PC-9 (cell line): Measurements from ENCODE around the gene HS3ST4. TPM values are rescaled to one million over a fixed set of nuclear protein-coding genes. Genes with fewer than 3 reads are reported as not detected.

Experiments used
- BruUV-seq: library from RNA; stranded (reverse); fragments of 400-500 nt; replicated peaks from 2 replicates; lab custom pipeline; 2021; lab: Mats Ljungman, UMichigan
- CTCF ChIA-PET: fragments of 300-600 bp; sonication (Branson Sonifier 250); formaldehyde crosslinking; loops from one replicate; lab custom pipeline; 2022; ENCODE audit warnings: antibody characterized with exemption; lab: Charles Lee
- POLR2A ChIA-PET: fragments of 300-600 bp; sonication (Branson Sonifier 250); formaldehyde crosslinking; loops from one replicate; lab custom pipeline; 2022; ENCODE audit warnings: antibody characterized with exemption; ENCODE audit not compliant: unreplicated experiment; lab: Charles Lee
- DNase-seq, 2 experiments: peaks; one replicate each; pipeline versions ENCODE4 v3.0.0 to v3.0.0-alpha.2; 2015 to 2022; ENCODE audit warnings: mixed read lengths in 1 of 2
- H2AFZ ChIP-seq: fragments of 200-600 bp; sonication (generic); 2 replicates; pipeline ENCODE4 v1.8.1; 2017; ENCODE audit warnings: antibody characterized with exemption
- H3F3A ChIP-seq: fragments of 200-600 bp; sonication (generic); 2 replicates; pipeline ENCODE4 v1.8.1; 2017; ENCODE audit warnings: antibody characterized with exemption, mild to moderate bottlenecking, low read depth; ENCODE audit not compliant: insufficient read depth
- H3K27ac ChIP-seq: fragments of 200-600 bp; sonication (generic); 2 replicates; pipeline ENCODE4 v1.6.1; 2016; ENCODE audit warnings: mixed run types
- H3K27me3 ChIP-seq: fragments of 200-600 bp; sonication (generic); 2 replicates; pipeline ENCODE4 v1.6.1; 2016; ENCODE audit warnings: low read depth, mixed run types; ENCODE audit not compliant: insufficient read depth
- H3K36me3 ChIP-seq: fragments of 200-600 bp; sonication (generic); 2 replicates; pipeline ENCODE4 v1.6.1; 2016; ENCODE audit warnings: low read depth, mixed run types
- H3K4me1 ChIP-seq: fragments of 200-600 bp; sonication (generic); replicated peaks from 2 replicates; pipeline ENCODE4 v1.6.1; 2016; ENCODE audit warnings: mixed run types; ENCODE audit not compliant: insufficient read depth
- H3K4me2 ChIP-seq: fragments of 200-600 bp; sonication (generic); 2 replicates; pipeline ENCODE4 v1.6.1; 2017; ENCODE audit warnings: mixed run types
- H3K4me3 ChIP-seq: fragments of 200-600 bp; sonication (generic); 2 replicates; pipeline ENCODE4 v1.6.1; 2016; ENCODE audit warnings: mixed run types
- H3K79me2 ChIP-seq: fragments of 200-600 bp; sonication (generic); 2 replicates; pipeline ENCODE4 v1.6.1; 2017; ENCODE audit warnings: low read depth, mixed run types
- H3K9me2 ChIP-seq: fragments of 200-600 bp; sonication (generic); 2 replicates; pipeline ENCODE4 v1.8.1; 2017; ENCODE audit warnings: mild to moderate bottlenecking; ENCODE audit not compliant: insufficient read depth
- H3K9me3 ChIP-seq: fragments of 200-600 bp; sonication (generic); 2 replicates; pipeline ENCODE4 v1.8.1; 2016; ENCODE audit warnings: low read depth; ENCODE audit not compliant: insufficient read depth
- H4K20me1 ChIP-seq: fragments of 200-600 bp; sonication (generic); 2 replicates; pipeline ENCODE4 v1.8.1; 2017; ENCODE audit not compliant: insufficient read depth
- CTCF ChIP-seq: fragments of 200-600 bp; sonication (generic); conservative IDR thresholded peaks from 2 replicates; pipeline ENCODE4 v1.6.1; 2017; ENCODE audit warnings: mixed run types, antibody characterized with exemption, mild to moderate bottlenecking, moderate library complexity
- EZH2 ChIP-seq: fragments of 200-600 bp; sonication (generic); IDR thresholded peaks from 2 replicates; pipeline ENCODE4 v1.8.0; 2017; ENCODE audit warnings: antibody characterized with exemption, low read depth
- intact Hi-C: fragments of 100-400 bp; cut with micrococcal nuclease; formaldehyde crosslinking; loops from one replicate; pipeline ENCODE4 v1.10.0; 2022; ENCODE audit not compliant: unreplicated experiment
- total RNA-seq: library from RNA; stranded (reverse); gene quantifications from 2 replicates; pipeline ENCODE4 v1.2.3, GENCODE V29; 2021

HS3ST4 gene
- total RNA-seq, 1 experiment from 2014 or later, result not detected

DNA sequence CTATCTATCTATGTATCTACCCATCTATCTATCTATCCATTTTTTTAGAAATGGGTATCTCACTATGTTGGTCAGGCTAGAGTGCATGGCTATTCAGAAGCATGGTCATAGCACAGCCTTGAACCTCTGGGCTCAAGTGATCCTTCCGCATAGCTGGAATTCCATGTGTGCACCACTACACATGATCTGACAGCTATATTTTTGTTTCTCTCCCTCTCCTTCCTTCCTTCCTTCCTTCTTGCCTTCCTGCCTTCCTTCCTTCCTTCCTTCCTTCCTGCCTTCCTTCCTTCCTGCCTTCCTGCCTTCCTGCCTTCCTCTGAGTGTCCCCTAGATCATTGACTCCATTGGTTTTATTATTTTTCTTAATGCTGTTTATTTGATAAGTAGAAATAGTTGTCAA, 108.1 kb downstream of the HS3ST4 start:
- no TSS peak for BruUV-seq
- Histone ChIP-seq H3K36me3 (no peaks in the 10 kb centered on the region), H3K27ac (no peak overlapping the region), H2AFZ (no peak overlapping the region), H3K4me2 (no peak overlapping the region), H3K4me1 (no peaks in the 10 kb centered on the region), H4K20me1 (no peaks in the 10 kb centered on the region), H3K9me2 (no peaks in the 10 kb centered on the region), H3K9me3 (no peaks in the 10 kb centered on the region), H3K27me3 (no peaks in the 10 kb centered on the region; the same call in 1 of the 2 replicates), H3F3A (no peaks in the 10 kb centered on the region), H3K4me3 (no peak overlapping the region), H3K79me2 (no peaks in the 10 kb centered on the region)
- DNase-seq, result no peak
- intact Hi-C loops, result loop anchor here (10.0 kb wide), 1 partner anchor 745 kb away; no protein-coding TSS in a partner anchor
- ChIA-PET POLR2A (no interaction called here), CTCF (no interaction called here)
- no peak for TF ChIP-seq EZH2

GRCh38 chr16:25812215-25812614, 120.5 kb downstream of the HS3ST4 start:
- Histone ChIP-seq H3K36me3 (no peaks in the 10 kb centered on the region), H3K4me3 (no peak overlapping the region), H3F3A (no peaks in the 10 kb centered on the region), H3K4me1 (no peaks in the 10 kb centered on the region), H3K79me2 (no peaks in the 10 kb centered on the region), H3K4me2 (no peak overlapping the region), H2AFZ (no peak overlapping the region), H3K27ac (no peak overlapping the region), H3K27me3 (peaks cover 16% of the 10 kb centered on the region; the same call in 1 of the 2 replicates), H3K9me2 (no peaks in the 10 kb centered on the region), H4K20me1 (no peaks in the 10 kb centered on the region), H3K9me3 (no peaks in the 10 kb centered on the region)
- intact Hi-C loops, result no loop called here
- BruUV-seq, result no TSS peak
- CTCF ChIA-PET, result no interaction called here
- TF ChIP-seq CTCF (no peak), EZH2 (no peak)
- no peak for DNase-seq
- POLR2A ChIA-PET, result no interaction called here

- intact Hi-C loops, result no loop called here
- Histone ChIP-seq H3K4me1 (no peaks in the 10 kb centered on the region), H3K9me2 (no peaks in the 10 kb centered on the region), H3K4me2 (no peak overlapping the region), H3F3A (no peaks in the 10 kb centered on the region), H3K27ac (no peak overlapping the region), H4K20me1 (no peaks in the 10 kb centered on the region), H3K79me2 (no peaks in the 10 kb centered on the region), H3K36me3 (no peaks in the 10 kb centered on the region), H2AFZ (no peak overlapping the region), H3K27me3 (peaks cover 10% of the 10 kb centered on the region; the same call in 1 of the 2 replicates), H3K9me3 (no peaks in the 10 kb centered on the region), H3K4me3 (no peak overlapping the region)
- POLR2A ChIA-PET, result no interaction called here
- TF ChIP-seq EZH2, result no peak
- TF ChIP-seq CTCF, result no peak
- CTCF ChIA-PET, result no interaction called here
- DNase-seq, result no peak
- no TSS peak for BruUV-seq
Measured at GRCh38 chr16:25817295-25817694, 125.5 kb downstream of the HS3ST4 start.

DNA sequence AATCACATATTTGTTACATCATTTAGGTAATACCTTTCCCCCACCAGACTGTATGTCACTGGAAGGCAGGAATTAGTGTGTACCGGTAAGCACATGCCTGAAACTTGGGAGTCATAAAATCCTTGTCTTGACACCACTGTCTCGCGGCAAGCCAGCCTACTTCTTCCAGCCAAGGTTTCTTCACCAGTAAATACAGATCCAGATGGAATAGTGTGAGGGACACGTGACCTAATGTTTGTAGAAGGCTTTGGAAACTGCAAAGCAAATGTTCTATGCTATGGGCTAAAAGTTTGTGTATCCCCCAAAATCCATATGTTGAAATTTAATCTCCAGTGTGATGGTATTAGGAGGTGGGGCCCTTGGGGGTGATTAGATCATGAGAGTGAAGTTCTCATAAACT, 126.1 kb downstream of the HS3ST4 start:
- Histone ChIP-seq H3K79me2 (no peaks in the 10 kb centered on the region), H3K27me3 (peaks cover 5% of the 10 kb centered on the region; the same call in 1 of the 2 replicates), H3K9me2 (no peaks in the 10 kb centered on the region), H3K27ac (no peak overlapping the region), H3K36me3 (no peaks in the 10 kb centered on the region), H2AFZ (no peak overlapping the region), H4K20me1 (no peaks in the 10 kb centered on the region), H3K4me1 (no peaks in the 10 kb centered on the region), H3K9me3 (no peaks in the 10 kb centered on the region), H3F3A (no peaks in the 10 kb centered on the region), H3K4me3 (no peak overlapping the region), H3K4me2 (no peak overlapping the region)
- ChIA-PET CTCF (no interaction called here), POLR2A (no interaction called here)
- no peak for TF ChIP-seq CTCF
- no peak for TF ChIP-seq EZH2
- intact Hi-C loops, result no loop called here
- DNase-seq, result no peak
- BruUV-seq, result no TSS peak
